Suprapubic skin (tissue), 3 donors: Measurements from ENCODE around the gene DYNLT2B.

ENCODE experiments used
- EP300 ChIP-seq: sonication (generic); formaldehyde crosslinking; IDR thresholded peaks from one replicate; pipeline ENCODE4 v1.6.1; 2017; ENCODE audit warnings: antibody characterized with exemption
- POLR2A ChIP-seq, 2 donors: fragments of 450-650 bp; IDR thresholded peaks; one replicate each; pipeline ENCODE4 v1.6.1; 2017; ENCODE audit warnings: antibody characterized with exemption in 2 of 2, mild to moderate bottlenecking in 2 of 2, moderate library complexity in 2 of 2
- TF ChIP-seq, protein P1 (sequence below), 2 donors: fragments of 200-600 bp in 1 of 2; fragments of 450-650 bp in 1 of 2; sonication (generic) in 1 of 2; IDR thresholded peaks; one replicate each; pipeline ENCODE4 v1.5.1; 2016 to 2019; ENCODE audit warnings: antibody characterized with exemption in 2 of 2, mild to moderate bottlenecking in 1 of 2, moderate library complexity in 1 of 2

DNA sequence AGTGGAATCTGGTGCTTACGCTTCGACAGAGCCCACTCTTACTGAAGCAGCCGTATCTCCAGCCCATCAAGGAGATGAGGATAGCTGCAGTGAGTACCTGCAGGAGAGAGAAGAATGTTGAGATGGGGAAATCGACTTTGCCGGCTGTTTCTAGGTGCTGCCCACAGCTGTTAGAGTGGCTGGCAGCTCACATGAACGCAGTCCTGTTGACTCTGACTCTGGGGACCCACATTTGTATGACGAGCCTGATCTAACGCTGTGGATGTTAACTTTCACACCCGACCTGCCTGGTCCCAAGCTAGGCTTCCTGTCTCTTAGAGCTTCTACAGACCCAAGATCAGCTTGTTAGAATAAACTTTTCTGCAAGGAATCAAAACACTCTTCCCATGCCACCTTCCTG lies 8.9 kb upstream of the DYNLT2B start:
- TF ChIP-seq POLR2A (IDR thresholded peaks at IDR 0.05) (no peak), EP300 (no peak)
- TF ChIP-seq, protein P1, sequence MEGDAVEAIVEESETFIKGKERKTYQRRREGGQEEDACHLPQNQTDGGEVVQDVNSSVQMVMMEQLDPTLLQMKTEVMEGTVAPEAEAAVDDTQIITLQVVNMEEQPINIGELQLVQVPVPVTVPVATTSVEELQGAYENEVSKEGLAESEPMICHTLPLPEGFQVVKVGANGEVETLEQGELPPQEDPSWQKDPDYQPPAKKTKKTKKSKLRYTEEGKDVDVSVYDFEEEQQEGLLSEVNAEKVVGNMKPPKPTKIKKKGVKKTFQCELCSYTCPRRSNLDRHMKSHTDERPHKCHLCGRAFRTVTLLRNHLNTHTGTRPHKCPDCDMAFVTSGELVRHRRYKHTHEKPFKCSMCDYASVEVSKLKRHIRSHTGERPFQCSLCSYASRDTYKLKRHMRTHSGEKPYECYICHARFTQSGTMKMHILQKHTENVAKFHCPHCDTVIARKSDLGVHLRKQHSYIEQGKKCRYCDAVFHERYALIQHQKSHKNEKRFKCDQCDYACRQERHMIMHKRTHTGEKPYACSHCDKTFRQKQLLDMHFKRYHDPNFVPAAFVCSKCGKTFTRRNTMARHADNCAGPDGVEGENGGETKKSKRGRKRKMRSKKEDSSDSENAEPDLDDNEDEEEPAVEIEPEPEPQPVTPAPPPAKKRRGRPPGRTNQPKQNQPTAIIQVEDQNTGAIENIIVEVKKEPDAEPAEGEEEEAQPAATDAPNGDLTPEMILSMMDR (IDR thresholded peaks at IDR 0.05), result no peak
